ENCODE data around the gene C12orf54.

DNA sequence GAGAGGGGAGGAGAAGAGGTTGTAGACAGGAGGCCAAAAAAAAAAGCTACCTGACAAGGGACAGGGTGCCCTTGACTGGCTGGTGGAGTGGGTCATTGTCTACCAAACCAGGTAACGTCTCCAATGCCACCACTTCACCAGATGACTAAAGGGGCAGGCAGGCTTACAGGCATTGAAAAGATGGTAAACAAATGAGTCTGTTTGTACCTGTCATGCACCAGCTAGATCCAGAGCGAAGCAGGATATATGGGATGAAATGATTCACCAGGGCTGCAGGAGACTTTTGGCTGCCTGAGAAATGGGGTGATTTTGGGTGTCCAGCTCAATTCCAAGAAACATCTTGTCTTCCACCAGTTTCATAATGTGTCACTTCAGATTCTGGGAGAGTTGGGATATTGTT is 4.0 kb downstream of the C12orf54 start:
- TF ChIP-seq, protein P1, sequence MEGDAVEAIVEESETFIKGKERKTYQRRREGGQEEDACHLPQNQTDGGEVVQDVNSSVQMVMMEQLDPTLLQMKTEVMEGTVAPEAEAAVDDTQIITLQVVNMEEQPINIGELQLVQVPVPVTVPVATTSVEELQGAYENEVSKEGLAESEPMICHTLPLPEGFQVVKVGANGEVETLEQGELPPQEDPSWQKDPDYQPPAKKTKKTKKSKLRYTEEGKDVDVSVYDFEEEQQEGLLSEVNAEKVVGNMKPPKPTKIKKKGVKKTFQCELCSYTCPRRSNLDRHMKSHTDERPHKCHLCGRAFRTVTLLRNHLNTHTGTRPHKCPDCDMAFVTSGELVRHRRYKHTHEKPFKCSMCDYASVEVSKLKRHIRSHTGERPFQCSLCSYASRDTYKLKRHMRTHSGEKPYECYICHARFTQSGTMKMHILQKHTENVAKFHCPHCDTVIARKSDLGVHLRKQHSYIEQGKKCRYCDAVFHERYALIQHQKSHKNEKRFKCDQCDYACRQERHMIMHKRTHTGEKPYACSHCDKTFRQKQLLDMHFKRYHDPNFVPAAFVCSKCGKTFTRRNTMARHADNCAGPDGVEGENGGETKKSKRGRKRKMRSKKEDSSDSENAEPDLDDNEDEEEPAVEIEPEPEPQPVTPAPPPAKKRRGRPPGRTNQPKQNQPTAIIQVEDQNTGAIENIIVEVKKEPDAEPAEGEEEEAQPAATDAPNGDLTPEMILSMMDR (IDR thresholded peaks at IDR 0.05): no peak
- TF ChIP-seq EZH2 (IDR thresholded peaks at IDR 0.05): no peak
